Stimulated activated CD8-positive, alpha-beta memory T cell treated with anti-CD3 and anti-CD28 coated beads, Interleukin-2, amount 100 ng/mL, for 1 hour (primary cell): ENCODE results near the gene FAM111A.

Experiments
- DNase-seq, 2 donors: peaks; one replicate each; pipeline ENCODE4 v3.0.0-alpha.2; 2020; ENCODE audit warnings: low read depth in 2 of 2

FAM111A gene

DNA sequence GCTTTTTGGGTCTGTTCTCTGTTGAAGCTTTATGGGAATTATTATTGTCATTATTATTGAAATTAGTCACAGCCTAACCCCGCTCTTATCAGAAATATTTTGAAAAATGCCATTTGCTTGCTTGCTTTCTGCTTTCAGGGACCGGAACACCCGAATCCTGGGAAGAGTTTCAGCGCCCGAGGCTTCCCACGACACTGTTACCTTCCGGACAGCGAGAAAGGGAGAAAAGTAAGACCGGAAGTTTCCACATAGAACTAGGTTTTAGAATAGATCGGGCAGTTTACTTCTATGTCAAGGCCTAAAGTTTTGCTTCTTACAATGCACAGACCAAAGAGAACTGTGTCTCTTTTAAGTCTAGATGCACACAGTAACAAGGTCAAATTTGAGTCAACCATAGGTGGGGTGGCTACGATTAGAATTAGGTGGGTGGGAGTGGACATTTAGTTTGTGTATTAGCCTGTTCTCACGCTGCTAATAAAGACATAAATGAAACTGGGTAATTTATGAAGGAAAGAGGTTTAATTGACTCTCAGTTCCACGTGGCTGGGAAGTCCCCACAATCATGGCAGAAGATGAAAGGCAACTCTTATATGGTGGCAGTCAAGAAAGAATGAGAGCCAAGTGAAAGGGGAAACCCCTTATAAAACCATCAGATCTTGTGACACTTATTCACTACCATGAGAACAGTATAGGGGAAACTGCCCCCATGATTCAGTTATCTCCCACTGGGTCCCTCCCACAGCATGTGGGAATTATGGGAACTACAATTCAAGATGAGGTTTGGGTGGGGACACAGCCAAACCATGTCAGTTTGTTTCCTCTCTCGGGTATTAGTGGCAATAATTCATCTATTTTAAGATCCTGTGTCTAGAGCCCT is 57.1 kb downstream of the FAM111A start:
- DNase-seq = no peak

- DNase-seq = no peak
These were observed 57.7 kb downstream of the FAM111A start for GRCh38 chr11:59200423-59200746.

GRCh38 chr11:59201353-59201752 is 58.7 kb downstream of the FAM111A start:
- DNase-seq = no peak
